HG02678 (cell line): ENCODE data around the gene RYR3.
"Not testable (repeated sequence)": the region's sequence is repeated elsewhere in the genome, so short reads cannot be mapped to it uniquely, and the experiment has no call there.

Experiments
- ATAC-seq: cut with Tn5 transposase; IDR thresholded peaks from one replicate; pipeline ENCODE4 v1.9.1; 2021; ENCODE audit warnings: mild to moderate bottlenecking, moderate library complexity; ENCODE audit not compliant: unreplicated experiment

Gene RYR3

GRCh38 chr15:33810073-33810595 is 499.4 kb downstream of the RYR3 start:
- no peak for ATAC-seq

- ATAC-seq, result no peak
Measured at GRCh38 chr15:33810806-33811205, 500.0 kb downstream of the RYR3 start.

GRCh38 chr15:33813891-33814290 is 503.1 kb downstream of the RYR3 start:
- ATAC-seq, result no peak

- not testable (repeated sequence) for ATAC-seq
Measured at GRCh38 chr15:33819499-33819898, 508.7 kb downstream of the RYR3 start.

- ATAC-seq, result no peak
Measured at GRCh38 chr15:33822479-33822878, 511.7 kb downstream of the RYR3 start.

GRCh38 chr15:33823119-33823518 is 512.4 kb downstream of the RYR3 start:
- no peak for ATAC-seq

GRCh38 chr15:33825453-33825852 is 514.7 kb downstream of the RYR3 start:
- ATAC-seq, result no peak

GRCh38 chr15:33826201-33826600 is 515.4 kb downstream of the RYR3 start:
- ATAC-seq, result no peak

GRCh38 chr15:33830351-33830750 is 519.6 kb downstream of the RYR3 start:
- no peak for ATAC-seq

- ATAC-seq, result no peak
Measured at GRCh38 chr15:33831646-33832045, 520.9 kb downstream of the RYR3 start.

GRCh38 chr15:33834892-33835743 is 524.4 kb downstream of the RYR3 start:
- ATAC-seq, result no peak

GRCh38 chr15:33837294-33837693 is 526.5 kb downstream of the RYR3 start:
- ATAC-seq, result no peak

GRCh38 chr15:33839540-33839939 is 528.8 kb downstream of the RYR3 start:
- no peak for ATAC-seq

- no peak for ATAC-seq
Measured at GRCh38 chr15:33840615-33841014, 529.8 kb downstream of the RYR3 start.

GRCh38 chr15:33844186-33844585 is 533.4 kb downstream of the RYR3 start:
- no peak for ATAC-seq

- ATAC-seq, result no peak
Measured at GRCh38 chr15:33844597-33844996, 533.8 kb downstream of the RYR3 start.

- ATAC-seq, result no peak
Measured at GRCh38 chr15:33846142-33846541, 535.4 kb downstream of the RYR3 start.

- ATAC-seq, result no peak
Measured at GRCh38 chr15:33846862-33847261, 536.1 kb downstream of the RYR3 start.

GRCh38 chr15:33848011-33848410 is 537.2 kb downstream of the RYR3 start:
- ATAC-seq, result no peak

- no peak for ATAC-seq
Measured at GRCh38 chr15:33851079-33851478, 540.3 kb downstream of the RYR3 start.

GRCh38 chr15:33852094-33852493 is 541.3 kb downstream of the RYR3 start:
- ATAC-seq, result no peak

- ATAC-seq, result no peak
Measured at GRCh38 chr15:33852570-33852969, 541.8 kb downstream of the RYR3 start.

- no peak for ATAC-seq
Measured at GRCh38 chr15:33857726-33858125, 547.0 kb downstream of the RYR3 start.
